ENCODE measurements around the gene MED22.

MED22 gene

DNA sequence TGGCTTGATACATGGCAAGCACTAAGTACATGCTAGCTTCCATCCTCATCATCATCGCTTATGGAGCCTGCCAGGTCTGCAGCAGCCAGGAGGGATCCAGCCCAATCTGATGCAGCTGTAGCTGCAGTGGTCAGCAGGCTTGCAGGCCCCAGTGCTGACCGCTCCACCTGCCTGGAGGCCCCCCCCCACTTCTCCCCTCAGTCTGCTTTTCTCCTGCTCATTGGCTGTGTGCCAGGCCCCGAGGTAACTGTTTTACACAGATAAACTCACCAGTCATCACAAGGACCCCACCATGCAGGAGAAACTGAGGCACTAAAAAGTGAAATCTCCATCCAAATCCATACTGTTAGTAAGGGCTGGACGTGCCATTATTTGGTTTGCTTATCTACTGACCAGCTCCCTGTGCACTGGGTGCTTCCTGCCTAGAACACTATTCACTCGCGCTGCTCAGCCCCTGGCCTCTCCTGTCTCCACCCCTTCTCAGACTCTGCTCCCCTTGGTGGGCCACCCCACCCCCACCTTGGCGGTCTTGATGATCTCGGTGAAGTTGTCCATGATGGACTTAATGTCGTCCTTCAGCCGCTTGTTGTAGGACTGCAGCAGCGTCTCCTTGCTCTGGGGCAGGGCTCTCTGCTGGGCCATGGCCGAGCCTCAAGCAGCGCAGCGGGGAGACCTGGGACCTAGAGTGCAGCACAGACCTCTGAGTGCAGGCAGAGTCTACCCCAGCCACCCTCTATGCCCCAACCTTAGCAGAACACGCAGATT is 1.7 kb downstream of the MED22 start:
- H3K36me3 ChIP-seq (ENCODE audit: control insufficient read depth in 1 of 2, insufficient read depth in 2 of 2, low read length in 2 of 2): peaks cover 68 to 75% of the 10 kb centered on the region in 2 experiments
- no peak overlapping the region for H3K23ac ChIP-seq (ENCODE audit: low read length)
- H3K14ac ChIP-seq (ENCODE audit: low read length): no peak overlapping the region
- no peaks in the 10 kb centered on the region for H3K27me3 ChIP-seq (ENCODE audit: insufficient read depth, low read length)
- no peak overlapping the region for H2BK12ac ChIP-seq (ENCODE audit: low read length)
- no peak overlapping the region for H4K8ac ChIP-seq (ENCODE audit: low read depth, low read length)
- H3K4me1 ChIP-seq (ENCODE audit: control insufficient read depth in 1 of 2, insufficient read depth in 2 of 2, low read length in 2 of 2): peaks cover 4 to 10% of the 10 kb centered on the region in 2 experiments
- H2BK120ac ChIP-seq (ENCODE audit: insufficient read depth, low read length, poor library complexity): no peak overlapping the region
- no peak overlapping the region for H4K12ac ChIP-seq (ENCODE audit: low read depth, low read length)
- peak overlapping the region; percentile 20 for H3K18ac ChIP-seq (ENCODE audit: low read length)
- H2AK5ac ChIP-seq (ENCODE audit: low read length): no peak overlapping the region
- no peak overlapping the region for H3K9ac ChIP-seq (ENCODE audit: low read length)
- peaks cover 1% of the 10 kb centered on the region for H3K9me3 ChIP-seq (ENCODE audit: insufficient read depth, low read depth, low read length)
- no peak for DNase-seq
- H3K27ac ChIP-seq (ENCODE audit: low read depth, low read length): no peak overlapping the region
- WGBS (ENCODE audit: extremely low coverage, insufficient coverage, insufficient read length): no CpG with 5 or more reads among the region's 15 CpGs
- H4K91ac ChIP-seq (ENCODE audit: low read depth, low read length): no peak overlapping the region
- no peak overlapping the region for H3K4ac ChIP-seq (ENCODE audit: low read depth, low read length)
- no peak overlapping the region for H2BK5ac ChIP-seq (ENCODE audit: low read depth, low read length, poor library complexity)
- H3K79me2 ChIP-seq (ENCODE audit: control insufficient read depth, insufficient read depth, low read length, poor library complexity): peaks cover 13% of the 10 kb centered on the region
- H3K4me3 ChIP-seq (ENCODE audit: low read depth, low read length): no peak overlapping the region
- H3K79me1 ChIP-seq (ENCODE audit: low read length): peaks cover 12% of the 10 kb centered on the region
- no peak overlapping the region for H2AFZ ChIP-seq (ENCODE audit: insufficient read depth, low read length, poor library complexity)
- H3K4me2 ChIP-seq (ENCODE audit: low read length): peak overlapping the region; percentile 79

DNA sequence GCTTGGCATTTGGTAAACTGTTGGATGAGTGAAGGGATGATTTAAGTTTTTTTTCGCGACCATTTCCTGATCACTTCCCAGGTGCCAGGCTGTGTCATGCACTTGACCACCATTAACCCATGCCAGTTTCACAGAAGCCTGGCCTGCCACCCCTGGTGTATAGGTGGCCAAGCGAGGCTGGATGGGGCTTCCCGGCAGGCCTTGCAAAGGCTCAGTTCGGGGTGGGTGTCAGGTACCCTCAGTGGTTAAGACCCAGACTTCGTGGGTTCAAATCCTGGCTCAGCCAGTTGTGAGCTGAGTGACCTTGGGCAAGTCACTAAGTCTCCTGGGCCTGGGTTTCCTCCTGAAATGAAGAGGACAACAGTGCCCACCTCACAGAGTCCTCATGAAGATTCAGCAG is 2.3 kb downstream of the MED22 start:
- Histone ChIP-seq H4K8ac (ENCODE audit: low read depth, low read length) (no peak overlapping the region), H2AK5ac (ENCODE audit: low read length) (no peak overlapping the region), H2BK120ac (ENCODE audit: insufficient read depth, low read length, poor library complexity) (no peak overlapping the region), H3K27me3 (ENCODE audit: insufficient read depth, low read length) (no peaks in the 10 kb centered on the region), H3K27ac (ENCODE audit: low read depth, low read length) (no peak overlapping the region), H4K12ac (ENCODE audit: low read depth, low read length) (no peak overlapping the region), H3K4me2 (ENCODE audit: low read length) (no peak overlapping the region), H4K91ac (ENCODE audit: low read depth, low read length) (no peak overlapping the region), H3K9ac (ENCODE audit: low read length) (no peak overlapping the region), H3K23ac (ENCODE audit: low read length) (no peak overlapping the region), H3K36me3 (ENCODE audit: control insufficient read depth in 1 of 2, insufficient read depth in 2 of 2, low read length in 2 of 2) (peaks cover 72 to 75% of the 10 kb centered on the region in 2 experiments), H2AFZ (ENCODE audit: insufficient read depth, low read length, poor library complexity) (no peak overlapping the region), H3K18ac (ENCODE audit: low read length) (no peak overlapping the region), H3K4me3 (ENCODE audit: low read depth, low read length) (no peak overlapping the region), H2BK5ac (ENCODE audit: low read depth, low read length, poor library complexity) (no peak overlapping the region), H3K79me1 (ENCODE audit: low read length) (peaks cover 12% of the 10 kb centered on the region), H3K4ac (ENCODE audit: low read depth, low read length) (no peak overlapping the region), H3K14ac (ENCODE audit: low read length) (no peak overlapping the region), H3K4me1 (ENCODE audit: control insufficient read depth in 1 of 2, insufficient read depth in 2 of 2, low read length in 2 of 2) (peaks cover 4 to 10% of the 10 kb centered on the region in 2 experiments), H3K9me3 (ENCODE audit: insufficient read depth, low read depth, low read length) (peaks cover 1% of the 10 kb centered on the region), H2BK12ac (ENCODE audit: low read length) (no peak overlapping the region), H3K79me2 (ENCODE audit: control insufficient read depth, insufficient read depth, low read length, poor library complexity) (peaks cover 13% of the 10 kb centered on the region)
- no CpG with 5 or more reads among the region's 6 CpGs for WGBS (ENCODE audit: extremely low coverage, insufficient coverage, insufficient read length)
- no peak for DNase-seq

DNA sequence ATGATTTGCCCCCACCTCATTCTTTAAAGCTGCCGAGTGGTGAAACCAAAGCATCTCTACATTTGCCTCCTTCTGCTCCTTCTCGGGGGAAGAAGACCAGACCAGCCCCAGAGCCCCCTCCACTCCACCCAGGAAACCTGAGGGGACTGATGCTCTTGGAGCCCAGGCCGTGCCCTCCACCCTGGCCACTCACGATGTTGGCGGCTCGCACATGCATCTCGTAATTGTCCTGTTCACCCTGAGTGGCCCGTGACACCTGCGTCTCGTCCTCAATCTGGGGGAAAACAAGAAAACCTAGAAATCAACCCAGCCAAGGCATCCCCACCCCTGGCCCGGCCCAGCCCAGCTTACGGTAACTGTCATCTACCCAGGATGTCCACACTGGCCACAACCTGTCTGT is 3.0 kb downstream of the MED22 start:
- Histone ChIP-seq H4K8ac (ENCODE audit: low read depth, low read length) (no peak overlapping the region), H2AK5ac (ENCODE audit: low read length) (no peak overlapping the region), H3K23ac (ENCODE audit: low read length) (no peak overlapping the region), H4K12ac (ENCODE audit: low read depth, low read length) (no peak overlapping the region), H3K27ac (ENCODE audit: low read depth, low read length) (no peak overlapping the region), H3K79me2 (ENCODE audit: control insufficient read depth, insufficient read depth, low read length, poor library complexity) (peaks cover 13% of the 10 kb centered on the region), H2BK12ac (ENCODE audit: low read length) (no peak overlapping the region), H3K9ac (ENCODE audit: low read length) (no peak overlapping the region), H3K4me2 (ENCODE audit: low read length) (no peak overlapping the region), H3K27me3 (ENCODE audit: insufficient read depth, low read length) (no peaks in the 10 kb centered on the region), H3K9me3 (ENCODE audit: insufficient read depth, low read depth, low read length) (peaks cover 1% of the 10 kb centered on the region), H3K36me3 (ENCODE audit: control insufficient read depth in 1 of 2, insufficient read depth in 2 of 2, low read length in 2 of 2) (peaks cover 72 to 75% of the 10 kb centered on the region in 2 experiments), H3K4ac (ENCODE audit: low read depth, low read length) (no peak overlapping the region), H3K14ac (ENCODE audit: low read length) (no peak overlapping the region), H3K18ac (ENCODE audit: low read length) (no peak overlapping the region), H3K4me1 (ENCODE audit: control insufficient read depth in 1 of 2, insufficient read depth in 2 of 2, low read length in 2 of 2) (peaks cover 4 to 10% of the 10 kb centered on the region in 2 experiments), H2BK5ac (ENCODE audit: low read depth, low read length, poor library complexity) (no peak overlapping the region), H3K79me1 (ENCODE audit: low read length) (peaks cover 12% of the 10 kb centered on the region), H2BK120ac (ENCODE audit: insufficient read depth, low read length, poor library complexity) (no peak overlapping the region), H2AFZ (ENCODE audit: insufficient read depth, low read length, poor library complexity) (no peak overlapping the region), H4K91ac (ENCODE audit: low read depth, low read length) (no peak overlapping the region), H3K4me3 (ENCODE audit: low read depth, low read length) (no peak overlapping the region)
- no peak for DNase-seq
- no CpG with 5 or more reads among the region's 12 CpGs for WGBS (ENCODE audit: extremely low coverage, insufficient coverage, insufficient read length)

DNA sequence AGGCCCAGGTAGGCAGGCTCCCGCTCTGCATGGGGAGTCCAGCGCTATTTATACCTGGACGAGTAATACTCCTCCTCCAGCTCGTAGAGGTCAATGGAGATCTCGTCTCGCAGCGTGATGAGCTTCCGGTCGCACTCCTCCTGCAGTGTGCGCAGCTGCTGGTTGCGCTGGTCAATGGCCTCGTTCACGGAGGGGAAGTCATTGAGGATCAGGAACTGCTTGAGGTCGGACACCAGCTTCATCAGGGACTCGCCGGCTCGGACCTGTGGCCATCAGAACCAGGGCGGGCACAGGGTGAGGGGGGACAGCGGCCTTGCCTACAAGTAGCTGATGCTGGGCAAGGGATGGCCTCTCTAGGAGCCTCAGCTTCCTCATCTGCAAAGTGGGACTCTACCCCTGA is 3.9 kb downstream of the MED22 start:
- Histone ChIP-seq H4K91ac (ENCODE audit: low read depth, low read length) (no peak overlapping the region), H2AFZ (ENCODE audit: insufficient read depth, low read length, poor library complexity) (no peak overlapping the region), H3K36me3 (ENCODE audit: control insufficient read depth in 1 of 2, insufficient read depth in 2 of 2, low read length in 2 of 2) (peaks cover 67 to 74% of the 10 kb centered on the region in 2 experiments), H3K79me2 (ENCODE audit: control insufficient read depth, insufficient read depth, low read length, poor library complexity) (peaks cover 12% of the 10 kb centered on the region), H3K79me1 (ENCODE audit: low read length) (peaks cover 12% of the 10 kb centered on the region), H4K8ac (ENCODE audit: low read depth, low read length) (no peak overlapping the region), H3K27ac (ENCODE audit: low read depth, low read length) (no peak overlapping the region), H3K27me3 (ENCODE audit: insufficient read depth, low read length) (no peaks in the 10 kb centered on the region), H3K9me3 (ENCODE audit: insufficient read depth, low read depth, low read length) (peaks cover 1% of the 10 kb centered on the region), H2BK12ac (ENCODE audit: low read length) (no peak overlapping the region), H3K4me2 (ENCODE audit: low read length) (no peak overlapping the region), H3K18ac (ENCODE audit: low read length) (no peak overlapping the region), H3K9ac (ENCODE audit: low read length) (no peak overlapping the region), H2BK120ac (ENCODE audit: insufficient read depth, low read length, poor library complexity) (no peak overlapping the region), H3K14ac (ENCODE audit: low read length) (no peak overlapping the region), H3K4me3 (ENCODE audit: low read depth, low read length) (no peak overlapping the region), H3K4me1 (ENCODE audit: control insufficient read depth in 1 of 2, insufficient read depth in 2 of 2, low read length in 2 of 2) (peaks cover 4 to 7% of the 10 kb centered on the region in 2 experiments), H4K12ac (ENCODE audit: low read depth, low read length) (no peak overlapping the region), H2AK5ac (ENCODE audit: low read length) (no peak overlapping the region), H3K23ac (ENCODE audit: low read length) (no peak overlapping the region), H2BK5ac (ENCODE audit: low read depth, low read length, poor library complexity) (no peak overlapping the region), H3K4ac (ENCODE audit: low read depth, low read length) (no peak overlapping the region)
- no CpG with 5 or more reads among the region's 19 CpGs for WGBS (ENCODE audit: extremely low coverage, insufficient coverage, insufficient read length)
- no peak for DNase-seq

All from trophoblast cell (in vitro differentiated cells and primary cell).